Measurements from ENCODE around the gene AMZ1. TPM values are rescaled to one million over a fixed set of nuclear protein-coding genes. Genes with fewer than 3 reads are reported as not detected.
"Not testable (repeated sequence)": the region's sequence is repeated elsewhere in the genome, so short reads cannot be mapped to it uniquely, and the experiment has no call there.

The AMZ1 gene
- total RNA-seq, 1 donor from 2014 or later, result not detected

- Histone ChIP-seq H3K36me3 (no peaks in the 10 kb centered on the region), H3K9me3 (peaks cover 0 to 4% of the 10 kb centered on the region in 2 donors), H3K4me1 (no peaks in the 10 kb centered on the region), H3K4me3 (no peak overlapping the region), H3K27ac (no peak overlapping the region), H3K27me3 (no peaks in the 10 kb centered on the region)
- TF ChIP-seq, protein P1, sequence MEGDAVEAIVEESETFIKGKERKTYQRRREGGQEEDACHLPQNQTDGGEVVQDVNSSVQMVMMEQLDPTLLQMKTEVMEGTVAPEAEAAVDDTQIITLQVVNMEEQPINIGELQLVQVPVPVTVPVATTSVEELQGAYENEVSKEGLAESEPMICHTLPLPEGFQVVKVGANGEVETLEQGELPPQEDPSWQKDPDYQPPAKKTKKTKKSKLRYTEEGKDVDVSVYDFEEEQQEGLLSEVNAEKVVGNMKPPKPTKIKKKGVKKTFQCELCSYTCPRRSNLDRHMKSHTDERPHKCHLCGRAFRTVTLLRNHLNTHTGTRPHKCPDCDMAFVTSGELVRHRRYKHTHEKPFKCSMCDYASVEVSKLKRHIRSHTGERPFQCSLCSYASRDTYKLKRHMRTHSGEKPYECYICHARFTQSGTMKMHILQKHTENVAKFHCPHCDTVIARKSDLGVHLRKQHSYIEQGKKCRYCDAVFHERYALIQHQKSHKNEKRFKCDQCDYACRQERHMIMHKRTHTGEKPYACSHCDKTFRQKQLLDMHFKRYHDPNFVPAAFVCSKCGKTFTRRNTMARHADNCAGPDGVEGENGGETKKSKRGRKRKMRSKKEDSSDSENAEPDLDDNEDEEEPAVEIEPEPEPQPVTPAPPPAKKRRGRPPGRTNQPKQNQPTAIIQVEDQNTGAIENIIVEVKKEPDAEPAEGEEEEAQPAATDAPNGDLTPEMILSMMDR (IDR thresholded peaks at IDR 0.05), result no peak
- peak in 1 of 2 donors; percentile 58 for DNase-seq (ENCODE audit: low spot score in 2 of 2)
- intact Hi-C loops (cut with DNase I), result no loop called here
These were observed 51.0 kb downstream of the AMZ1 start for GRCh38 chr7:2738766-2739549.

- H3K27ac ChIP-seq; H3K4me1 ChIP-seq; intact Hi-C loops (cut with DNase I); H3K9me3 ChIP-seq; H3K4me3 ChIP-seq; H3K27me3 ChIP-seq; H3K36me3 ChIP-seq; DNase-seq (ENCODE audit: low spot score in 2 of 2): not testable (repeated sequence)
These were observed 55.7 kb downstream of the AMZ1 start for GRCh38 chr7:2743523-2744185.

DNA sequence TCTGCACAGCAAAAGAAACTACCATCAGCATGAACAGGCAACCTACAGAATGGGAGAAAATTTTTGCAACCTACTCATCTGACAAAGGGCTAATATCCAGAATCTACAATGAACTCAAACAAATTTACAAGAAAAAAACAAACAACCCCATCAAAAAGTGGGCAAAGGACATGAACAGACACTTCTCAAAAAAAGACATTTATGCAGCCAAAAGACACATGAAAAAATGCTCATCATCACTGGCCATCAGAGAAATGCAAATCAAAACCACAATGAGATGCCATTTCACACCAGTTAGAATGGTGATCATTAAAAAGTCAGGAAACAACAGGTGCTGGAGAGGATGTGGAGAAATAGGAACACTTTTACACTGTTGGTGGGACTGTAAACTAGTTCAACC, 60.7 kb downstream of the AMZ1 start:
- H3K27me3 ChIP-seq; intact Hi-C loops (cut with DNase I); H3K9me3 ChIP-seq; DNase-seq (ENCODE audit: low spot score in 2 of 2); H3K36me3 ChIP-seq; H3K4me1 ChIP-seq; H3K4me3 ChIP-seq; H3K27ac ChIP-seq: not testable (repeated sequence)

DNA sequence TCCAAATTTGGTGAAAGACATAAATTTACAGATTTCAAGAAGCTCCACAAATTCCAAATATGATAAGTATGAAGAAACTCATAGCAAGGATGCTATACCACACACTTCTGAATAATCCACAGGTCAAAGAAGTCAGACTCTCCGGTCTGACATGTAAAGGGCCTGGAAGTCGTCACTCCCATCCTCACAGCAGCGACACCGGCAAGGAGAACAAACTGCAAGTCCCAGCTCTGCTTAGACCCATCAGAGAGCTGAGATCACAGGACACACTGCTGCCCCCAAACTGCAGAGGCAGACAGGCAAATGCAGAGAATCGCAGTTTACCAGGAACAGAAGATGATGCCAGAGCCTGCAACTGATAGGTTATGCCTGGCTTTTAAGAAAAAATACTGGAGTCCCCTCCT, 62.0 kb downstream of the AMZ1 start:
- Histone ChIP-seq H3K27ac (no peak overlapping the region), H3K4me1 (no peaks in the 10 kb centered on the region), H3K9me3 (no peaks in the 10 kb centered on the region), H3K27me3 (no peaks in the 10 kb centered on the region), H3K36me3 (no peaks in the 10 kb centered on the region), H3K4me3 (no peak overlapping the region)
- intact Hi-C loops (cut with DNase I), result no loop called here
- no peak for DNase-seq (ENCODE audit: low spot score in 2 of 2)
- TF ChIP-seq, protein P1 (IDR thresholded peaks at IDR 0.05), result no peak

GRCh38 chr7:2751086-2751485, 63.1 kb downstream of the AMZ1 start:
- TF ChIP-seq, protein P1 (IDR thresholded peaks at IDR 0.05), result no peak
- Histone ChIP-seq H3K27ac (no peak overlapping the region), H3K9me3 (no peaks in the 10 kb centered on the region), H3K4me3 (no peak overlapping the region), H3K4me1 (no peaks in the 10 kb centered on the region), H3K36me3 (no peaks in the 10 kb centered on the region), H3K27me3 (no peaks in the 10 kb centered on the region)
- intact Hi-C loops (cut with DNase I), result no loop called here
- no peak for DNase-seq (ENCODE audit: low spot score in 2 of 2)

DNA sequence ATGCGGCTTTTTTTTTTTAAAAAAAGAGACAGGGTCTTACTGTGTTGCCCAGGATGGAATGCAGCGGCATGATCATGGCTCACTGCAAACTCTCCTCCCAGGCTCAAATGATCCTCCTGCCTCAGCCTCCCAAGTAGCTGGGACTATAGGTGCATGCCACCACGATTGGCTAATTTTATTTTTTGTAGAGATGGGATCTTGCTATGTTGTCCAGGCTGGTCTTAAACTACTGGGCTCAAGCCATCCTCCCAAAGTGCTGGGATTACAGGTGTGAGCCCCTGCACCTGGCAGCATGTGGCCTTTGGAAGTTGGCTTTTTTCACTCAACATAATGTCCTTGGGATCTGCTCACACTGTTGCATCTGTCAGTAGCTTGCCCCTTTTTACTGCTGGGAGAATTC, 65.1 kb downstream of the AMZ1 start:
- TF ChIP-seq, protein P1 (IDR thresholded peaks at IDR 0.05), result no peak
- DNase-seq (ENCODE audit: low spot score in 2 of 2), result no peak
- H3K4me1 ChIP-seq, result peaks cover 6 to 11% of the 10 kb centered on the region in 2 donors
- no peaks in the 10 kb centered on the region for H3K27me3 ChIP-seq
- no peak overlapping the region for H3K27ac ChIP-seq
- no peak overlapping the region for H3K4me3 ChIP-seq
- H3K36me3 ChIP-seq, result no peaks in the 10 kb centered on the region
- no peaks in the 10 kb centered on the region for H3K9me3 ChIP-seq
- intact Hi-C loops (cut with DNase I), result no loop called here
